Endometrium (tissue), 2 donors: Measurements from ENCODE around the gene TTC1.

Experiments used
- FAIRE-seq: peaks from 2 replicates; lab custom pipeline; 2012; peaks lifted over from hg19 to GRCh38; lab: Jason Lieb, UNC
- donor health status: control.
- donor health status: control.

TTC1 gene

GRCh38 chr5:160087199-160087598, 78.3 kb downstream of the TTC1 start:
- no peak for FAIRE-seq

GRCh38 chr5:160088805-160089204, 79.9 kb downstream of the TTC1 start:
- FAIRE-seq, result no peak

GRCh38 chr5:160089531-160089930, 80.6 kb downstream of the TTC1 start:
- FAIRE-seq, result no peak

- no peak for FAIRE-seq
These were observed 81.1 kb downstream of the TTC1 start for GRCh38 chr5:160090059-160090458.

GRCh38 chr5:160092514-160092913, 83.6 kb downstream of the TTC1 start:
- no peak for FAIRE-seq

- no peak for FAIRE-seq
These were observed 84.2 kb downstream of the TTC1 start for GRCh38 chr5:160092960-160093707.

- no peak for FAIRE-seq
These were observed 87.2 kb downstream of the TTC1 start for GRCh38 chr5:160096178-160096577.

GRCh38 chr5:160097991-160098390, 89.1 kb downstream of the TTC1 start:
- FAIRE-seq, result no peak

- FAIRE-seq, result no peak
These were observed 96.9 kb downstream of the TTC1 start for GRCh38 chr5:160105686-160106360.

- FAIRE-seq, result no peak
These were observed 99.2 kb downstream of the TTC1 start for GRCh38 chr5:160108124-160108523.
